H9 (cell line): Measurements from ENCODE around the gene ZNF865. TPM values are rescaled to one million over a fixed set of nuclear protein-coding genes. Genes with fewer than 3 reads are reported as not detected.

Experiments used
- DNase-seq: peaks from one replicate; pipeline ENCODE4 v3.0.0-alpha.2; 2017
- H2AFZ ChIP-seq: one replicate; pipeline ENCODE4 v1.6.1; 2013; ENCODE audit warnings: mild to moderate bottlenecking, low read length, control low read depth, moderate library complexity
- H2AK5ac ChIP-seq: 2 replicates; pipeline ENCODE4 v1.6.1; 2013; ENCODE audit warnings: low read length, control low read depth, mixed read lengths; ENCODE audit not compliant: insufficient read length
- H2BK120ac ChIP-seq: one replicate; pipeline ENCODE4 v1.6.1; 2013; ENCODE audit warnings: low read depth, mild to moderate bottlenecking, low read length, control low read depth, inconsistent platforms; ENCODE audit not compliant: poor library complexity, severe bottlenecking
- H2BK12ac ChIP-seq: 2 replicates; pipeline ENCODE4 v1.6.1; 2013; ENCODE audit warnings: low read length, control low read depth, mixed read lengths, low read depth; ENCODE audit not compliant: insufficient read length
- H2BK15ac ChIP-seq: 2 replicates; pipeline ENCODE4 v1.6.1; 2013; ENCODE audit warnings: low read depth, low read length, control low read depth
- H2BK20ac ChIP-seq: one replicate; pipeline ENCODE4 v1.6.1; 2013; ENCODE audit warnings: low read depth, mild to moderate bottlenecking, low read length, control low read depth, inconsistent platforms; ENCODE audit not compliant: poor library complexity, severe bottlenecking
- H2BK5ac ChIP-seq: 2 replicates; pipeline ENCODE4 v1.6.1; 2013; ENCODE audit warnings: low read length, control low read depth, mixed read lengths; ENCODE audit not compliant: insufficient read length
- H3K14ac ChIP-seq: 2 replicates; pipeline ENCODE4 v1.6.1; 2013; ENCODE audit warnings: low read length, control low read depth; ENCODE audit not compliant: insufficient read depth
- H3K18ac ChIP-seq: 2 replicates; pipeline ENCODE4 v1.6.1; 2013; ENCODE audit warnings: low read depth, mild to moderate bottlenecking, mixed read lengths, low read length, control low read depth; ENCODE audit not compliant: insufficient read length
- H3K23ac ChIP-seq: 2 replicates; pipeline ENCODE4 v1.6.1; 2013; ENCODE audit warnings: low read length, control low read depth, mixed read lengths, low read depth; ENCODE audit not compliant: insufficient read length
- H3K23me2 ChIP-seq: 2 replicates; pipeline ENCODE4 v1.6.1; 2013; ENCODE audit warnings: low read depth, mild to moderate bottlenecking, mixed read lengths, low read length, control low read depth; ENCODE audit not compliant: insufficient read length, poor library complexity, severe bottlenecking
- H3K27ac ChIP-seq: 2 replicates; pipeline ENCODE4 v1.5.1; 2013; ENCODE audit warnings: low read length, control low read depth, mixed read lengths, low read depth; ENCODE audit not compliant: insufficient read length
- H3K27me3 ChIP-seq: 2 replicates; pipeline ENCODE4 v1.6.1; 2013; ENCODE audit warnings: low read length, control low read depth, inconsistent platforms; ENCODE audit not compliant: insufficient read depth
- H3K4ac ChIP-seq: 2 replicates; pipeline ENCODE4 v1.6.1; 2013; ENCODE audit warnings: low read depth, mild to moderate bottlenecking, control low read depth, inconsistent platforms, low read length, moderate library complexity
- H3K4me1 ChIP-seq: 2 replicates; pipeline ENCODE4 v1.6.1; 2013; ENCODE audit warnings: low read length, control low read depth, inconsistent platforms; ENCODE audit not compliant: insufficient read depth
- H3K4me2 ChIP-seq: 2 replicates; pipeline ENCODE4 v1.6.1; 2013; ENCODE audit warnings: low read length, control low read depth, mixed read lengths; ENCODE audit not compliant: insufficient read length, insufficient read depth
- H3K56ac ChIP-seq: 2 replicates; pipeline ENCODE4 v1.6.1; 2013; ENCODE audit warnings: low read depth, mild to moderate bottlenecking, mixed read lengths, low read length, control low read depth; ENCODE audit not compliant: insufficient read length
- H3K79me1 ChIP-seq: 2 replicates; pipeline ENCODE4 v1.6.1; 2013; ENCODE audit warnings: low read depth, mild to moderate bottlenecking, moderate library complexity, low read length, control low read depth, inconsistent platforms; ENCODE audit not compliant: insufficient read depth, poor library complexity, severe bottlenecking
- H3K79me2 ChIP-seq: 2 replicates; pipeline ENCODE4 v1.6.1; 2013; ENCODE audit warnings: low read length, control low read depth, inconsistent platforms; ENCODE audit not compliant: insufficient read depth
- H3K9ac ChIP-seq: 2 replicates; pipeline ENCODE4 v1.6.1; 2013; ENCODE audit warnings: low read length, control low read depth, mixed read lengths; ENCODE audit not compliant: insufficient read length; ENCODE audit errors: extremely low read depth
- H3K9me3 ChIP-seq: one replicate; pipeline ENCODE4 v1.6.1; 2013; ENCODE audit warnings: low read depth, low read length, inconsistent platforms; ENCODE audit not compliant: control insufficient read depth
- H3T11ph ChIP-seq: one replicate; pipeline ENCODE4 v1.6.1; 2013; ENCODE audit warnings: mild to moderate bottlenecking, low read length, control low read depth, inconsistent platforms
- H4K20me1 ChIP-seq: one replicate; pipeline ENCODE4 v1.6.1; 2013; ENCODE audit not compliant: control insufficient read depth, insufficient read length, insufficient read depth
- H4K5ac ChIP-seq: 2 replicates; pipeline ENCODE4 v1.6.1; 2013; ENCODE audit warnings: low read depth, mild to moderate bottlenecking, mixed read lengths, low read length, control low read depth; ENCODE audit not compliant: insufficient read length
- H4K8ac ChIP-seq: replicated peaks from 2 replicates; pipeline ENCODE4 v1.6.1; 2013; ENCODE audit warnings: low read length, control low read depth, mixed read lengths, low read depth; ENCODE audit not compliant: insufficient read length
- H4K91ac ChIP-seq: 2 replicates; pipeline ENCODE4 v1.6.1; 2013; ENCODE audit warnings: low read depth, mild to moderate bottlenecking, moderate library complexity, mixed read lengths, low read length, control low read depth; ENCODE audit not compliant: insufficient read length
- H3K27ac Mint-ChIP-seq, 3 experiments: 2 replicates in 2 of 3; 3 replicates in 1 of 3; pipeline ENCODE4 v1.8.0; 2020 to 2021; ENCODE audit warnings: mixed read lengths in 3 of 3, mild to moderate bottlenecking in 1 of 3, moderate library complexity in 1 of 3
- H3K27me3 Mint-ChIP-seq: 2 replicates; pipeline ENCODE4 v1.8.0; 2021; ENCODE audit warnings: low read depth, mild to moderate bottlenecking, moderate library complexity, mixed read lengths
- H3K36me3 Mint-ChIP-seq, 3 experiments: 2 replicates in 2 of 3; 3 replicates in 1 of 3; pipeline ENCODE4 v1.8.0; 2020 to 2021; ENCODE audit warnings: low read depth in 3 of 3, mixed read lengths in 3 of 3; ENCODE audit not compliant: insufficient read depth in 1 of 3
- H3K4me1 Mint-ChIP-seq, 2 experiments: 2 replicates each; pipeline ENCODE4 v1.8.0; 2020; ENCODE audit warnings: mixed read lengths in 2 of 2
- H3K4me3 Mint-ChIP-seq, 2 experiments: 2 replicates in 1 of 2; 3 replicates in 1 of 2; pipeline ENCODE4 v1.8.0; 2020 to 2021; ENCODE audit warnings: mild to moderate bottlenecking in 2 of 2, mixed read lengths in 2 of 2, moderate library complexity in 1 of 2
- H3K9me3 Mint-ChIP-seq, 2 experiments: 2 replicates in 1 of 2; 3 replicates in 1 of 2; pipeline ENCODE4 v1.8.0; 2020; ENCODE audit warnings: mild to moderate bottlenecking in 2 of 2, mixed read lengths in 2 of 2, moderate library complexity in 1 of 2
- CTCF ChIP-seq: fragments of 200-600 bp; sonication (generic); conservative IDR thresholded peaks from 3 replicates; pipeline ENCODE4 v1.8.0; 2021; ENCODE audit warnings: antibody characterized with exemption, mild to moderate bottlenecking
- WGBS: extraction: QIAGEN DNeasy Blood & Tissue Kit; methylation state at CpG from one replicate; pipeline ENCODE4 v1.1.7; 2013; ENCODE audit warnings: missing lambda C conversion rate, low lambda C conversion rate, mixed read lengths; ENCODE audit not compliant: insufficient read length; ENCODE audit errors: extremely low coverage; 5-methylcytosine and 5-hydroxymethylcytosine counted together
- total RNA-seq: library from RNA; stranded (reverse); gene quantifications from 2 replicates; pipeline ENCODE4 v1.2.1, GENCODE V29; 2021

Gene ZNF865
- total RNA-seq, 1 experiment from 2014 or later, result 14.3 TPM

GRCh38 chr19:55598034-55598433, 7.4 kb upstream of the ZNF865 start:
- Histone ChIP-seq H4K8ac (no peak overlapping the region), H3K18ac (no peak overlapping the region), H4K5ac (no peak overlapping the region), H3K23ac (no peak overlapping the region), H3K9me3 (no peaks in the 10 kb centered on the region), H3T11ph (no peak overlapping the region), H2BK15ac (no peak overlapping the region), H3K9ac (no peak overlapping the region), H3K79me1 (no peaks in the 10 kb centered on the region), H2BK120ac (no peak overlapping the region), H3K4me2 (peak overlapping the region; percentile 51), H3K4me1 (peaks cover 2% of the 10 kb centered on the region; the same call in 1 of the 2 replicates), H3K56ac (no peak overlapping the region), H2AK5ac (no peak overlapping the region), H4K91ac (no peak overlapping the region), H2AFZ (no peak overlapping the region), H3K27ac (no peak overlapping the region), H3K23me2 (no peaks in the 10 kb centered on the region), H4K20me1 (no peaks in the 10 kb centered on the region), H2BK20ac (no peak overlapping the region), H2BK12ac (no peak overlapping the region), H3K14ac (no peak overlapping the region), H3K79me2 (no peaks in the 10 kb centered on the region), H3K27me3 (no peaks in the 10 kb centered on the region), H3K4ac (no peak overlapping the region), H2BK5ac (no peak overlapping the region)
- no peaks in the 10 kb centered on the region for H3K27me3 Mint-ChIP-seq
- peak; percentile 85 for DNase-seq
- no peak for TF ChIP-seq CTCF
- no CpG with 5 or more reads among the region's 9 CpGs for WGBS
- peaks cover 28 to 32% (median 32%) of the 10 kb centered on the region in 3 experiments; a peak in 6 of 7 replicates for H3K36me3 Mint-ChIP-seq
- peak overlapping the region in 2 of 3 experiments; percentile 81 to 86; a peak in 3 of 7 replicates for H3K27ac Mint-ChIP-seq
- H3K4me1 Mint-ChIP-seq, result peaks cover 20 to 29% of the 10 kb centered on the region in 2 experiments
- peaks cover 0 to 2% of the 10 kb centered on the region in 2 experiments; a peak in 1 of 5 replicates for H3K9me3 Mint-ChIP-seq
- H3K4me3 Mint-ChIP-seq, result peak overlapping the region in 1 of 2 experiments; percentile 61; a peak in 4 of 5 replicates
